ENCODE results near the gene WDR91.

DNA sequence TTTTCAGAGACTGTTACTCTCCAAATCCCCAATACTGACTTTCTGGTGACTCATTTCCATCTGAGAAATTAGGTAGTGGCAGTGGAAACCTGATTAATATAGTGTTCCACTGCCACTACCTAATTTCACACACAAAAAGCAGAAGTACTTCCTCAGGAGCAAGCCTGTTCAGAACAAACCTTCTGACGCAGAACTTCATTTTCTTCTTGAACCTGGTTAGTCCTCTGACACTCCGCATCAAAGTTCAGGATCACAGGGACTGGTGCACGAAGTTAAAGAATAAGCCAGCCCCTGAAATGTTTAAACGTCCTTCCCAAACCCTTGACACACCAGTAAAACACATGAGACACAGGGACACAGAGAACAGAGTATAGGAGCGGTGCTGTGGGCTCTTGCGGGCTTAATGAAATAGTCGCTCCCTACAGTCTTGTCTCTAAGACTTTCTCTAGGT lies 4.4 kb downstream of the WDR91 start:
- TF ChIP-seq, protein P1, sequence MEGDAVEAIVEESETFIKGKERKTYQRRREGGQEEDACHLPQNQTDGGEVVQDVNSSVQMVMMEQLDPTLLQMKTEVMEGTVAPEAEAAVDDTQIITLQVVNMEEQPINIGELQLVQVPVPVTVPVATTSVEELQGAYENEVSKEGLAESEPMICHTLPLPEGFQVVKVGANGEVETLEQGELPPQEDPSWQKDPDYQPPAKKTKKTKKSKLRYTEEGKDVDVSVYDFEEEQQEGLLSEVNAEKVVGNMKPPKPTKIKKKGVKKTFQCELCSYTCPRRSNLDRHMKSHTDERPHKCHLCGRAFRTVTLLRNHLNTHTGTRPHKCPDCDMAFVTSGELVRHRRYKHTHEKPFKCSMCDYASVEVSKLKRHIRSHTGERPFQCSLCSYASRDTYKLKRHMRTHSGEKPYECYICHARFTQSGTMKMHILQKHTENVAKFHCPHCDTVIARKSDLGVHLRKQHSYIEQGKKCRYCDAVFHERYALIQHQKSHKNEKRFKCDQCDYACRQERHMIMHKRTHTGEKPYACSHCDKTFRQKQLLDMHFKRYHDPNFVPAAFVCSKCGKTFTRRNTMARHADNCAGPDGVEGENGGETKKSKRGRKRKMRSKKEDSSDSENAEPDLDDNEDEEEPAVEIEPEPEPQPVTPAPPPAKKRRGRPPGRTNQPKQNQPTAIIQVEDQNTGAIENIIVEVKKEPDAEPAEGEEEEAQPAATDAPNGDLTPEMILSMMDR (IDR thresholded peaks at IDR 0.05; ENCODE audit: insufficient read depth, low read depth, low read length), result no peak
- TF ChIP-seq EZH2 (IDR thresholded peaks at IDR 0.05; ENCODE audit: insufficient read depth, low read length), result no peak

Data from astrocyte (in vitro differentiated cells and primary cell).